BE2C (cell line): Measurements from ENCODE around the gene SIM2.

ENCODE experiments used
- DNase-seq: peaks from one replicate; pipeline ENCODE4 v3.0.0-alpha.2; 2020
- H3K27me3 ChIP-seq: fragments of 250-450 bp; sonication (Bioruptor Pico); 2 replicates; pipeline ENCODE4 v1.5.1; 2020; ENCODE audit warnings: mild to moderate bottlenecking
- H3K36me3 ChIP-seq: fragments of 250-450 bp; sonication (Bioruptor Pico); 2 replicates; pipeline ENCODE4 v1.5.1; 2020; ENCODE audit warnings: mild to moderate bottlenecking
- H3K4me1 ChIP-seq: fragments of 250-450 bp; sonication (Bioruptor Pico); 2 replicates; pipeline ENCODE4 v1.5.1; 2020
- H3K4me3 ChIP-seq: 2 replicates; pipeline ENCODE4 v1.5.1; 2011; ENCODE audit warnings: low read depth, low read length
- H3K9me3 ChIP-seq: fragments of 250-450 bp; sonication (Bioruptor Pico); 2 replicates; pipeline ENCODE4 v1.5.1; 2020
- CTCF ChIP-seq: IDR thresholded peaks from 2 replicates; pipeline ENCODE4 v1.5.1; 2012; ENCODE audit warnings: mild to moderate bottlenecking, low read depth, low read length

Gene SIM2

GRCh38 chr21:36743008-36743407 lies 44.1 kb downstream of the SIM2 start:
- Histone ChIP-seq H3K4me3 (no peak overlapping the region), H3K9me3 (no peaks in the 10 kb centered on the region), H3K4me1 (no peaks in the 10 kb centered on the region), H3K36me3 (no peaks in the 10 kb centered on the region), H3K27me3 (peaks cover 2% of the 10 kb centered on the region)
- no peak for TF ChIP-seq CTCF
- no peak for DNase-seq

- H3K4me3 ChIP-seq: no peak overlapping the region
- H3K36me3 ChIP-seq: no peaks in the 10 kb centered on the region
- no peaks in the 10 kb centered on the region for H3K9me3 ChIP-seq
- TF ChIP-seq CTCF: no peak
- H3K4me1 ChIP-seq: no peaks in the 10 kb centered on the region
- DNase-seq: no peak
- peaks cover 6% of the 10 kb centered on the region for H3K27me3 ChIP-seq
These were observed 44.5 kb downstream of the SIM2 start for GRCh38 chr21:36743446-36743845.

- no peak for DNase-seq
These were observed 45.3 kb downstream of the SIM2 start for GRCh38 chr21:36744190-36744559.

GRCh38 chr21:36744560-36745231 lies 45.8 kb downstream of the SIM2 start:
- no peaks in the 10 kb centered on the region for H3K9me3 ChIP-seq
- no peaks in the 10 kb centered on the region for H3K4me1 ChIP-seq
- no peaks in the 10 kb centered on the region for H3K36me3 ChIP-seq
- H3K27me3 ChIP-seq: peaks cover 9% of the 10 kb centered on the region
- no peak for TF ChIP-seq CTCF
- DNase-seq: peak; percentile 75
- peak overlapping the region; percentile 55 for H3K4me3 ChIP-seq

More at GRCh38 chr21:36744190-36744559, 45.3 kb downstream of the SIM2 start:
- H3K4me3 ChIP-seq: peak overlapping the region; percentile 55
- no peaks in the 10 kb centered on the region for H3K9me3 ChIP-seq
- no peak for TF ChIP-seq CTCF
- H3K4me1 ChIP-seq: no peaks in the 10 kb centered on the region
- H3K27me3 ChIP-seq: peaks cover 9% of the 10 kb centered on the region
- no peaks in the 10 kb centered on the region for H3K36me3 ChIP-seq

- Histone ChIP-seq H3K36me3 (no peaks in the 10 kb centered on the region), H3K4me1 (no peaks in the 10 kb centered on the region), H3K27me3 (peaks cover 9% of the 10 kb centered on the region), H3K4me3 (no peak overlapping the region; the same call in 1 of the 2 replicates), H3K9me3 (no peaks in the 10 kb centered on the region)
- TF ChIP-seq CTCF: no peak
- DNase-seq: no peak
These were observed 46.5 kb downstream of the SIM2 start for GRCh38 chr21:36745459-36745858.

- no peak for TF ChIP-seq CTCF
- peaks cover 9% of the 10 kb centered on the region for H3K27me3 ChIP-seq
- H3K9me3 ChIP-seq: no peaks in the 10 kb centered on the region
- H3K4me1 ChIP-seq: no peaks in the 10 kb centered on the region
- no peak for DNase-seq
- no peaks in the 10 kb centered on the region for H3K36me3 ChIP-seq
- peak overlapping the region; percentile 46 for H3K4me3 ChIP-seq
These were observed 48.3 kb downstream of the SIM2 start for GRCh38 chr21:36747041-36747814.
